Omental fat pad (tissue), 4 donors: ENCODE measurements around the gene TBC1D12. TPM values are rescaled to one million over a fixed set of nuclear protein-coding genes. Genes with fewer than 3 reads are reported as not detected.

Experiments
- ATAC-seq: fragments of 150-250 bp; one replicate; pipeline ENCODE4 v1.9.1; 2016; ENCODE audit warnings: mild to moderate bottlenecking, moderate library complexity; ENCODE audit not compliant: low FRiP score
- DNase-seq: peaks from one replicate; pipeline ENCODE4 v3.0.0-alpha.2; 2019; ENCODE audit warnings: low spot score
- total RNA-seq, 4 donors: library from RNA; depleted of rRNA; stranded (reverse); fragments of >200 nt; gene quantifications; one replicate each; pipeline ENCODE4 v1.1.0, GENCODE V29; 2016
- TF ChIP-seq, protein P1 (sequence below), 3 donors: fragments of 450-650 bp; IDR thresholded peaks; one replicate each; pipeline ENCODE4 v1.5.1; 2016 to 2017; ENCODE audit warnings: antibody characterized with exemption in 3 of 3, mild to moderate bottlenecking in 3 of 3, moderate library complexity in 2 of 3

TBC1D12 gene
- total RNA-seq, 4 donors from 2014 or later: 15.5 to 29.5 (median 16.3) TPM

DNA sequence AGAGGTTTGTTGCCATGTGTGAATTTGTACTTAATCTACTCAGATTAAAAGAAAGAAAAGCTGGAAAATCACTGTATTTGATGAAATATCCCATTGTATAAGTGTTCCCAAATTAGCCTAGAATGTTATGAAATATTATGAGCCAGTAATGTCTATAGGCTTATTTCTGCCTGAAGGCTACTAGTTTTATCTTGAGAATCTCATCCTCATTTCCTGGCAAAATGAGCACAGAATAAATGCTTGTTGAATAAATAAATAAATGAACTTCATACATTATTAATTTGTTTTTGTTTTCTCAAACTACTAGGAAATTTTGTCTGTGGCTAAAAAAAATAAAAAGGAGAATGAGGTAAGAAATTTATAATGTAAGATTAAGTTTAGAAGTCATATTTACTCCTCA is 168.7 kb downstream of the TBC1D12 start:
- DNase-seq: no peak
- TF ChIP-seq, protein P1, sequence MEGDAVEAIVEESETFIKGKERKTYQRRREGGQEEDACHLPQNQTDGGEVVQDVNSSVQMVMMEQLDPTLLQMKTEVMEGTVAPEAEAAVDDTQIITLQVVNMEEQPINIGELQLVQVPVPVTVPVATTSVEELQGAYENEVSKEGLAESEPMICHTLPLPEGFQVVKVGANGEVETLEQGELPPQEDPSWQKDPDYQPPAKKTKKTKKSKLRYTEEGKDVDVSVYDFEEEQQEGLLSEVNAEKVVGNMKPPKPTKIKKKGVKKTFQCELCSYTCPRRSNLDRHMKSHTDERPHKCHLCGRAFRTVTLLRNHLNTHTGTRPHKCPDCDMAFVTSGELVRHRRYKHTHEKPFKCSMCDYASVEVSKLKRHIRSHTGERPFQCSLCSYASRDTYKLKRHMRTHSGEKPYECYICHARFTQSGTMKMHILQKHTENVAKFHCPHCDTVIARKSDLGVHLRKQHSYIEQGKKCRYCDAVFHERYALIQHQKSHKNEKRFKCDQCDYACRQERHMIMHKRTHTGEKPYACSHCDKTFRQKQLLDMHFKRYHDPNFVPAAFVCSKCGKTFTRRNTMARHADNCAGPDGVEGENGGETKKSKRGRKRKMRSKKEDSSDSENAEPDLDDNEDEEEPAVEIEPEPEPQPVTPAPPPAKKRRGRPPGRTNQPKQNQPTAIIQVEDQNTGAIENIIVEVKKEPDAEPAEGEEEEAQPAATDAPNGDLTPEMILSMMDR (IDR thresholded peaks at IDR 0.05): no peak
- no peak for ATAC-seq

GRCh38 chr10:94571528-94571927 is 169.2 kb downstream of the TBC1D12 start:
- TF ChIP-seq, protein P1 (IDR thresholded peaks at IDR 0.05): no peak
- DNase-seq: no peak
- ATAC-seq: no peak

DNA sequence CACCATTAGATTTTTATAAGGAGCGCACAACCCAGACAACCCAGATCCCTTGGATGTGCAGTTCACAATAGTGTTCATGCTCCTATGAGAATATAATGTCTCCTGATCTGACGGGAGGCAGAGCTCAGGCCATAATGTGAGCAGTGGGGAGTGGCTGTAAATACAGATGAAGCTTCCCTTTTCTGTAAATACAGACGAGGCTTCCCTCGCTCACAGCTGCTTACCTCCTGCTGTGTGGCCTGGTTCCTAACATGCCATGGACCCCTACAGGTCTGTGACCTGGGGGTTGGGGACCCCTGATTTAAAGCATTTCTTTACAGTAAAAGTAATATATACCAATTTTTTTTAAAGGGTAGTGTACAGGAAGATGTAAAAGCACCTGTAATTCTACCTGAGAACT is 176.4 kb downstream of the TBC1D12 start:
- DNase-seq: no peak
- TF ChIP-seq, protein P1 (IDR thresholded peaks at IDR 0.05): no peak
- no peak for ATAC-seq

DNA sequence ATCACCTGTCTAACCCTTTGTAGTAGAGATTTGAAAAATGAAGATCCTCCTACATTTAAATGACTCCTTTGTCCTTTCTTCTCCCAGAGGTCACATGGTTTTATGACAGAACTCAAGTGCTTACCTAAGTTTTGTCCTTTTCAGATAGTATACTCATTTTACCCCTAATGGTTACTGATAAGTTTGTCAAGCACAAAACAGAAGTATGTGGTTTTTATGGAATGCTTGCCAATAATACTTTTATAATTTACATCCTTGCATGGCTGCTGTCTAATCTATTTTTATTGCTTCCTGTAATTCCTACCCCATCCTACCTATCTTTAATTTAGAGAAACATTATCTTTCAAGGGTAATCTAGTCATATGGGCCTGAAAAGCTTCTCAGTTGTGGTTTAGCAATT is 180.8 kb downstream of the TBC1D12 start:
- ATAC-seq (no peak), DNase-seq (no peak)
- TF ChIP-seq, protein P1 (IDR thresholded peaks at IDR 0.05): no peak

Other genes with a start within 250 kb of the TBC1D12 start
- gene NOC3L, start 39.6 kb upstream of the TBC1D12 start, total RNA-seq: 10 to 100 TPM; 20.3 to 42.9 (median 23.0) TPM
- 1 to 10 TPM; 1.2 to 5.9 (median 3.1) TPM for gene HELLS, start 143.2 kb downstream of the TBC1D12 start, total RNA-seq